Stimulated activated CD4-positive, alpha-beta T cell treated with anti-CD3 and anti-CD28 coated beads, Interleukin-1b, Interleukin-23, amount 100 ng/mL, for 4 hours (primary cell): Measurements from ENCODE around the gene LEMD3.

ENCODE experiments used
- DNase-seq, 2 donors: peaks; one replicate each; pipeline ENCODE4 v3.0.0-alpha.2; 2020; ENCODE audit warnings: low read depth in 2 of 2

The LEMD3 gene

DNA sequence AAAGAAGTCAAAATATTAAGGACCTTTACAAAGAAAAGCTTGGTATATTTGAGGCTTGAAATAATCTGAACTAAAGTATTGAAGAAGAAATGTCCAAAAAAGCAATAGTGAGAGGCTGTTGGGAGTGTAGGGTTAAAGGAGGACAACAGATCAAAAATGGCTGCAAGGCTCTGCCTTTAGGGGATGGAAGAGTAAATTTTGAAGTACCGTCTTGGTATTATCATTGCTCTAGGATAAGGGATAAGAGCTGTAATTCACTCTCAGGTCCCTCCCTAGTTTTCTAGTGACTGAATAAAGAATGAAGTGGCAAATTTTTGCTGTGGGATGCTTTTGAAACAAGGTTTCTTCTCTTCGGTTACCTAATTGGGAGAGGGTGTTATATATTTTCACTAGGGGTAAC, 38.7 kb downstream of the LEMD3 start:
- DNase-seq: no peak

DNA sequence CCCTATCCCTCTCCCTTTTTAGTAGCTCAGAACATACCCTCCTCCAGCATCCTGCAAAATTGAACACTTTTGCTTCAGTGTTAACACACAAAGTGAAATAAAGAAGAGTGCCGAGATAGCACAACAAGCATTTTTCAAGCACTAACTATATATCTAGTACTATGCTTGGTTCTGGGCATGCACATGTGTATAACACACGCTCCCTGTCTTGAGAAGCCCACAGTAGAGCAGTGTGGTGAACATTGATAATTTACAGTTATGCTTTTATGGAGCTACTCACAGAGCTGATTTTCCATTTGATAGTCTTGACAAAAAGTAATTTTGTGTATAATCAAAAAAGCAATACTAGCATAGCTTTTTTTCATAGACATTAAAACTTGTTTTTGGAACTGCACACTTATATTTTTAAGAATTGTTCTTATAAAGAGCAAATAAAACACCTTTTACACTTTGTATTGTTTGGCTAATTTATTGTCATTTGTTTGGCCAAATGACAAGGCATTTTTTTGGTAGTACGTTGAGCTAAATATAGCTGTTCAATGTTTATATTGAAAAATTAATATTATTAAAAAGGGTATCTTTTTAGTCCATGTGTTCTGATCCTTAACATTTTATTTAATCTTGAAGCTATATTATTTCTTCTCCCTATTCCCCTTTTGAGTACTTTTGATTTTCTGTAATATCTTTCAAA, 39.7 kb downstream of the LEMD3 start:
- no peak for DNase-seq

DNA sequence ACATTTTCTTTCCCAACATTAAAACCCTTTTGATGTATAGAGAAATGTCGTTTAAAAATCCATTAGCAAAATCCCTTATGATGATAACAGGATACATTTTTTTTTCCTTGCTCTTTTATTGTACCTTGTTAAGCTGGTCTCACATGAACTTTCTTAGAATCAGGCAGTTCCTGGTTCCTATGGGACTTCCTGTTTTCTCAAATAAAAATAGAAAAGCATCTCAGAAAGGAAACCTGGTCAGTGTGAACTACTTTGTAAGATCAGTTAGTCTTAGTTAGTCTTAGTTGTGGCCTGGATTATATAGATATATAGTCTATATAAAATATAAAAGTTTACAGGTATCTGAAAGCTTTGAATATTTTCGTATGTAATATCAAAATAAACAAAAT, 40.3 kb downstream of the LEMD3 start:
- DNase-seq: no peak

- DNase-seq: no peak
Measured at GRCh38 chr12:65217086-65217485, 47.7 kb downstream of the LEMD3 start.

DNA sequence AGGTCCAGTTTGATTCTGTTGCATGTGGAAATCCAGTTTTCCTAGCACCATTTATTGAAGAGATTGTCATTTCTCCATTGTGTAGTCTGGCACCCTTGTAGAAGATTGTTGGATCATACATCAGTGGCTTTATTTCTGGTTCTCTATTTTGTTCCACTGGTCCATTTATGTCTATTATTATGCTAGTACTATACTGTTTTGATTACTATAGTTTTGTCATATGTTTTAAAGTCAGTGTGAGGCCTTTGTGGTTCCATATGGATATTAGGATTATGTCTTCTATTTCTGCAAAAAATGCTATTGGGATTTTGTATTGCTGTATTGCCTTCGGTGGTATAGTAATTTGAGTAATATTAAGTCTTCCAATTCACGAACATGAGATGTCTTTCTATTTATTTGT, 51.4 kb downstream of the LEMD3 start:
- no peak for DNase-seq

DNA sequence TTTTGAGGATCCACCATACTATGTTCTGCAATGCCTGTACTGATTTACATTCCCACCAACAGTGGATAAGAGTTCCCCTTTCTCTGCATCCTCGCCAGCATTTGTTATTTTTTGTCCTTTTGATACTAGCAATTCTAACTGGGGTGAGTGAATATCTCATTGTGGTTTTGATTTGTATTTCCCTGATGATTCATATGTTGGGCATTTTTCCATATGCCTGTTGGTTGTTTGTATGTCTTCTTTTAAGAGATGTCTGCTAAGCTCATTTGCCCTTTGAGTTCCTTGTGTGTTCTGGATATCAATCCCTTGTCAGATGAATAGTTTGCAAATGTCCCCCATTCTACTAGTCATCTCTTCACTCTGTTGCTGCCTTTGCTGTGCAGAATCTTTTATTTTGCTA, 60.1 kb downstream of the LEMD3 start:
- no peak for DNase-seq

GRCh38 chr12:65232476-65233077, 63.2 kb downstream of the LEMD3 start:
- no peak for DNase-seq

DNA sequence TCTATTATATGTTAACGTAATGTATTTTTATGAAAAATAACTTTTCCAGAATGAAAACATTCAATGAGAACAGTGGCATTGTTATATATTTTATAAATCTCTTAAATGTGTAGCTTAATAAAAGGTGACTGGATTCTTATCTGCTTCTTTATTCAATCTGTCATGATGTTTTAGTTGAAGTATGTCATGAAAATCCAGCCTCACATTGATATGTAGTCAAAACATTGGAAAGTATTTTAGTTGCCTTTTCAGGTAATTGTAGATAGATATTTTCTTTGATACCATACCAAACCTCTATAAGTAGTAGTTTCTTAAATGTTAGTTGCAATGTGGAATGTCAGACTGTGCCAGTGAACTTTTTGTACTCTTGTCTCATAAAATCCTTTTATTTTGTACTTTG, 67.8 kb downstream of the LEMD3 start:
- DNase-seq: no peak

- DNase-seq: no peak
Measured at GRCh38 chr12:65238609-65239008, 69.2 kb downstream of the LEMD3 start.

GRCh38 chr12:65248656-65249633, 79.6 kb downstream of the LEMD3 start:
- peak in 1 of 2 donors; percentile 9 for DNase-seq

DNA sequence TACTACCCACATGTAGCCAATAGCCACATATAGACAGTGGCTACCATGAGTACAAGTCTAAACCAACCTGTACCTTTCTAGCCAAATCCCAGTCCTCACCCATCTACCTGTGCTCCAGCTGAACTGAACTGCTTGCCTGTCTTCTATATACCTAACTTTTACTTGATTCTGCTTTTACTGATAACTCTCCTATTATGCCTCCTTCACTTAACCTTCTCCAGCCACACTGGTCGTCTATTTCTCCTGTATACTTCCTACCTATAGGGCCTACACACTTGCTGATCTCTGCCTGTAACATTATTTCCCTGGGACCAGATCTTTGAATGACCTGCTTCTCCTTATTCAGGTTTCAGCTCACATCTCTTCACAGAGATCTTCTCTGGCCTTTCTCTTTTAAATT, 83.1 kb downstream of the LEMD3 start:
- DNase-seq: no peak

DNA sequence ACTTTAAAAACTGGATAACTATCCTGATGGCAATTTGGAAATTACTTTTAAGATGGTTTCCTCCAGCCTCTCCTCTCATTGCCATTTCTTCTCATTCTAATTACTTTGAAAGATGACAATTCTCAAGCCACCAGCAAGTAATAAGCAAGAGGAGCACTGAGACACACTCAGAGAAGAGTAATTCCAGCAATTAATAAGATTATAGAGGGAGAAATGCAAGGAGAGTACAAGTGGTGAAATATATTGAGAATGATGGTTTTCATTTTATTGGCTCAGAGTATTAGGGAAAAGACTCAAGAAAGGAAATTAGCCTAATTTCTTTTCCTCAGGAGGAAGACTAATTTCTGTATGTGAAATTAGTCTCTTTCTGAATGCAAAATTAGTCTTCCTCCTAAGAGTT, 88.6 kb downstream of the LEMD3 start:
- DNase-seq: no peak

DNA sequence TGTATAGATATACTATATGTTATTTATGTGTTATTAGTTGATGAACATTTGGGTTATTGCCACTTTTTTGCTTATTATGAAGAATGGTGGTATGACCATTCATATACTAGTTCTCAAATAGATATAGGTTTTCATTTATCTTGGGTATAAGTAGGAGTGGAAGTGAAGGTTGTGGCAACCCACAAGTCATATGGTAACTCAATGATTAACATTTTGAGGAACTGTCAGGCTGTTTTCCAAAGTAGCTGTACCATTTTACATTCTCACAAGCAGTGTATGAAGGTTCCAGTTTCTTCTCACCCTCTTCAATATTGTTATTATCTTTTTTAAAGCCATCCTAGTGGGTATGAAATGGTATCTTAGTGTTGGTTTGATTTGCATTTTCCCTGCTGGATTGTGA, 90.1 kb downstream of the LEMD3 start:
- DNase-seq: no peak

DNA sequence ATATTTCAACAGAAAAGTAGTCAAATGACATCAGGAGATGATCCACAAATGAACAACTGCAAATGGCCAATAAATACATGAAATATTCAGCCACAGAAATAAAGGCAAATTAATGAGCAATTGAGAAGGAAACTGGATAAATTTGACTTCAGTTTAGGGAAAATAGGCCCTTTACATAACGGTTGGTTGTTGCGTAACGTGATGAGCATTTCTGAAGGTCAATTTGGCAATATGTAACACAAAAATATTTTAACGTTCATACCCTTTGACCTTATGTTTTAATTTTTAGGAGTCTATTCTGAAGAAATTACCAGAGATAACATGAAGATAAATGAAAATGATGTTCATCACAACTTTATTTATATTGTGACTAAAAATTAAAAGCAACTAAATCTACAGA, 94.4 kb downstream of the LEMD3 start:
- DNase-seq: no peak

- DNase-seq: no peak
Measured at GRCh38 chr12:65266408-65266807, 97.0 kb downstream of the LEMD3 start.

DNA sequence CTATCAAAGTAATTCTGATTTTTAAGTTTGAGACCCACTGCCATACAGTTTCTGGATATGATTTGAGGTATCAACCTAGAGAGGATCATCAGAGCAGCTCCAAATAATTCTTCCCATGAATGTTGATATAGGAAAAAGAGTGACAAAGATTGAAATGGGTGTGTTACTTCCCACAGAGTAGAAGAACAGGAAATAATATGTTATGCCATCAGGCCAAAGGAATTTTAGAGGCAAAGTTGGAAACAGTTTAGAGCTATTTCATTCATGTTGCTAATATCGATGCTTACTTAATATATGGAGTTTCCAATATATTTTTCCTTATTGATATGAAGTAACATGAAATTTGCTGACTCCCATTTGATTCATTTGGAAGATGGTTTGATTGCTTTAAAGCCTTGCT, 100.2 kb downstream of the LEMD3 start:
- no peak for DNase-seq

DNA sequence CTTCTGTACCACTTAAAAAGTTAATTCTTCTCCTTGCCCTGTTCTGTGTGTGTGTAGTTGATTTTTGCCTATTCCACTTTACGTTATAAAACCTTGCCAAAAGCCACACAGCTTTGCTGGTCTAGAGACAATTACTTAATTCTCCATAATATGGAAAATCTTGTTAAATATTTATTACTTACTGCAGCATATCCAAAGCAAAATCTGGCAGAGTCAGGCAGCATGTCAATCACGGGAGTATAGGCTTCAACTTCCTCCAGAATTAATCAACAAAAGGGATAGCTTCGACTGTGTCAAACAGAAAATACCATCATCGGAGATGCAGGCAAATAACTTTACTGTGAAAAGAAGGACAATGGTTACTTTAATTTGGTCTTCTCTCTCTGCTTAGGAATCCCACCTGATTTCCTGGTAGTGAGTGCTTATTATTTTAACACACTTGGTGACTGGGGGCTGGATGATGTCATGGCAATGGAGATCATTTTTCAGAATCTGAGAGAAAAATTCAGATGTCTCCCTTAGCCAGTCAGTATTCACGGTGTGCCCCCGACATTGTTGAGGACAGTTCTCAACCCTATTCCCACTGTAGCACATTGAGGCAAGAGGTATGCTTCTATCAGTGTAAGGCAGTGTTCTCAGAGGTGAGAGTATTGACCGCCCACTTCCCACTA, 105.4 kb downstream of the LEMD3 start:
- no peak for DNase-seq

DNA sequence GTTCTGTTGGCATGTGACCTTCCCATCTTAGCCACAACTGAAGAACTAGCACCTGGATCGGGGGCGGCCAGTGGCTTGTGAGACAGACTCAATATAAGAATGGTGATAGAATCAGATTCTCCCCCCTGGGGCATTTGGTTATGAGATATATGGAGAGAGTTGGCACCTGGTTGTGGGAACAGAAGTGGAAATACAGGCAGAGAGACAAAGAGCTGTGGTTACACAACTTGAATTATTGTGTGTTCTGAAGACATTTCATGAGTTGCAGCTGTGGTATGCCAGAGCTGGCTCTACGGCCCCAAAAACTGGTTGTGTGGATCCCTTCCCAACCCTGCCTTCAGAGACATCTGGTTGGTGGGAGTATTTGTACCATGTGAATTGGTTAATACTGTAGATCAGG, 106.2 kb downstream of the LEMD3 start:
- DNase-seq: no peak

- DNase-seq: no peak
Measured at GRCh38 chr12:65276916-65277530, 107.6 kb downstream of the LEMD3 start.

GRCh38 chr12:65277994-65278575, 108.7 kb downstream of the LEMD3 start:
- no peak for DNase-seq
